Prostate gland (tissue), 2 donors: ENCODE results near the gene ELOA. TPM values are rescaled to one million over a fixed set of nuclear protein-coding genes. Genes with fewer than 3 reads are reported as not detected.

Experiments used
- DNase-seq: peaks from one replicate; pipeline ENCODE4 v3.0.0-alpha.2; 2019; ENCODE audit warnings: low spot score
- H3K27ac ChIP-seq, 2 donors: fragments of 200-600 bp; sonication (generic); 2 replicates each; pipeline ENCODE4 v1.5.1; 2017 to 2019
- H3K27me3 ChIP-seq: fragments of 200-600 bp; sonication (generic); replicated peaks from 2 replicates; pipeline ENCODE4 v1.5.1; 2019; ENCODE audit not compliant: insufficient read depth
- H3K36me3 ChIP-seq, 2 donors: fragments of 200-600 bp; sonication (generic); 1 replicate in 1 of 2; 2 replicates in 1 of 2; pipeline versions ENCODE4 v1.5.1 to v1.8.1; 2017 to 2019
- H3K4me1 ChIP-seq: fragments of 200-600 bp; sonication (generic); replicated peaks from 2 replicates; pipeline ENCODE4 v1.5.1; 2019
- H3K4me3 ChIP-seq, 2 donors: fragments of 200-600 bp; sonication (generic); 2 replicates each; pipeline ENCODE4 v1.5.1; 2017 to 2019
- H3K9me3 ChIP-seq: fragments of 200-600 bp; sonication (generic); 2 replicates; pipeline ENCODE4 v1.5.1; 2017
- POLR2A ChIP-seq: fragments of 450-650 bp; IDR thresholded peaks from one replicate; pipeline ENCODE4 v1.6.1; 2016; ENCODE audit warnings: antibody characterized with exemption, mild to moderate bottlenecking
- POLR2AphosphoS5 ChIP-seq: sonication (generic); formaldehyde crosslinking; IDR thresholded peaks from one replicate; pipeline ENCODE4 v1.6.1; 2017; ENCODE audit warnings: antibody characterized with exemption
- WGBS: methylation state at CpG from one replicate; pipeline ENCODE4 v1.1.5; 2018; 5-methylcytosine and 5-hydroxymethylcytosine counted together
- intact Hi-C: fragments of 100-400 bp; cut with DNase I; formaldehyde crosslinking; loops from one replicate; pipeline ENCODE4 v1.14.2; 2022
- total RNA-seq, 2 donors: library from RNA; depleted of rRNA; stranded (reverse); fragments of >200 nt; gene quantifications; one replicate each; pipeline ENCODE4 v1.1.0, GENCODE V29; 2016
- TF ChIP-seq, protein P1 (sequence below), 4 experiments: fragments of 200-600 bp in 2 of 4; fragments of 450-650 bp in 2 of 4; sonication (generic) in 2 of 4; IDR thresholded peaks; 1 replicate in 3 of 4; 2 replicates in 1 of 4; pipeline ENCODE4 v1.5.1; 2016 to 2019; ENCODE audit warnings: antibody characterized with exemption in 4 of 4, mild to moderate bottlenecking in 2 of 4, moderate library complexity in 2 of 4

ELOA gene
- total RNA-seq, 2 donors from 2014 or later, result 35.7 to 42.1 TPM

DNA sequence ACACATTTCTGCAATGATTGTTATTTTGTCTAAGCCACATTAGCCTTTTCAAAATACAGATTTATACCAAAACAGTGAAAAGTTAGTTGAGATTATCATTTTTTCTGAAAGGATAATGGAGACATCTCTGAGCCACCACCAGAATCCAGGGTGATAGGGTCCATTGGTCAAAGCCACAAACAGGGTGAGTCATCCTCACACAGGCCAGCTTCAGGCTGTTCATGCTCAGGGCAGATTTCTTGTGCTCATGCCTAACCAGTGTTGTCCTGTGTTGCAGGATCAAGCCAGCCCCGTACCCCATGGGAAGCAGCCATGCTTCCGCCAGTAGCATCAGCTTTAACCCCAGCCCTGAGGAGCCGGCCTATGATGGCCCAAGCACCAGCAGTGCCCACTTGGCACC lies 13.4 kb downstream of the ELOA start:
- WGBS, result 85% methylated on average over 3 of the region's 3 CpGs
- Histone ChIP-seq H3K9me3 (no peaks in the 10 kb centered on the region), H3K27me3 (no peaks in the 10 kb centered on the region), H3K36me3 (peaks cover 20 to 48% of the 10 kb centered on the region in 2 donors), H3K27ac (no peak overlapping the region), H3K4me3 (no peak overlapping the region), H3K4me1 (no peaks in the 10 kb centered on the region)
- no peak for TF ChIP-seq POLR2A
- no peak for DNase-seq
- intact Hi-C loops, result no loop called here

DNA sequence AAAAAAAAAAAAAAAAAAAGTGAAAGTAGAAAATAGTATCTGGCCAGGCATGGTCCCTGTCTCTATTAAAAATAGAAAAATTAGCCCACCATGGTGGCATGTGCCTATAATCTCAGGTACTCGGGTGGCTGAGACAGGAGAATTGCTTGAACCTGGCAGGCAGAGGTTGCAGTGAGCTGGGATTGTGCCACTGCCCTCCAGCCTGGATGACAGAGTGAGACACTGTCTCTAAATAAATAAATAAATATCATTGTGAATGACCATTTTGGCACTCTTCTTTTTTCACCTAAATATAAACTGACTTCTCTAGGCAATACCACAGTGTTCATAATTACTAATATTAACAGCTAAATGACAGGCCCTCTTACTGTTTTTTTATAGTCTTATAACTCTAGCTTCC lies 14.5 kb downstream of the ELOA start:
- H3K9me3 ChIP-seq, result no peaks in the 10 kb centered on the region
- TF ChIP-seq POLR2AphosphoS5 (no peak), POLR2A (no peak)
- TF ChIP-seq, protein P1, sequence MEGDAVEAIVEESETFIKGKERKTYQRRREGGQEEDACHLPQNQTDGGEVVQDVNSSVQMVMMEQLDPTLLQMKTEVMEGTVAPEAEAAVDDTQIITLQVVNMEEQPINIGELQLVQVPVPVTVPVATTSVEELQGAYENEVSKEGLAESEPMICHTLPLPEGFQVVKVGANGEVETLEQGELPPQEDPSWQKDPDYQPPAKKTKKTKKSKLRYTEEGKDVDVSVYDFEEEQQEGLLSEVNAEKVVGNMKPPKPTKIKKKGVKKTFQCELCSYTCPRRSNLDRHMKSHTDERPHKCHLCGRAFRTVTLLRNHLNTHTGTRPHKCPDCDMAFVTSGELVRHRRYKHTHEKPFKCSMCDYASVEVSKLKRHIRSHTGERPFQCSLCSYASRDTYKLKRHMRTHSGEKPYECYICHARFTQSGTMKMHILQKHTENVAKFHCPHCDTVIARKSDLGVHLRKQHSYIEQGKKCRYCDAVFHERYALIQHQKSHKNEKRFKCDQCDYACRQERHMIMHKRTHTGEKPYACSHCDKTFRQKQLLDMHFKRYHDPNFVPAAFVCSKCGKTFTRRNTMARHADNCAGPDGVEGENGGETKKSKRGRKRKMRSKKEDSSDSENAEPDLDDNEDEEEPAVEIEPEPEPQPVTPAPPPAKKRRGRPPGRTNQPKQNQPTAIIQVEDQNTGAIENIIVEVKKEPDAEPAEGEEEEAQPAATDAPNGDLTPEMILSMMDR (IDR thresholded peaks at IDR 0.05), result no peak
- no peak overlapping the region for H3K4me3 ChIP-seq
- 81% methylated on average over 1 of the region's 1 CpG for WGBS
- no peaks in the 10 kb centered on the region for H3K27me3 ChIP-seq
- no peak overlapping the region for H3K27ac ChIP-seq
- no peaks in the 10 kb centered on the region for H3K4me1 ChIP-seq
- intact Hi-C loops, result no loop called here
- no peak for DNase-seq
- H3K36me3 ChIP-seq, result peaks cover 15 to 38% of the 10 kb centered on the region in 2 donors

GRCh38 chr1:23759277-23759676 lies 16.0 kb downstream of the ELOA start:
- no peaks in the 10 kb centered on the region for H3K4me1 ChIP-seq
- peak overlapping the region in 1 of 2 donors; percentile 29 for H3K27ac ChIP-seq
- peak; percentile 46 for DNase-seq
- intact Hi-C loops, result no loop called here
- H3K27me3 ChIP-seq, result no peaks in the 10 kb centered on the region
- TF ChIP-seq POLR2AphosphoS5, result peak; percentile 67
- TF ChIP-seq, protein P1 (IDR thresholded peaks at IDR 0.05), result no peak
- 20% methylated on average over 4 of the region's 4 CpGs for WGBS
- H3K9me3 ChIP-seq, result no peaks in the 10 kb centered on the region
- H3K36me3 ChIP-seq, result peaks cover 15 to 25% of the 10 kb centered on the region in 2 donors
- H3K4me3 ChIP-seq, result no peak overlapping the region

DNA sequence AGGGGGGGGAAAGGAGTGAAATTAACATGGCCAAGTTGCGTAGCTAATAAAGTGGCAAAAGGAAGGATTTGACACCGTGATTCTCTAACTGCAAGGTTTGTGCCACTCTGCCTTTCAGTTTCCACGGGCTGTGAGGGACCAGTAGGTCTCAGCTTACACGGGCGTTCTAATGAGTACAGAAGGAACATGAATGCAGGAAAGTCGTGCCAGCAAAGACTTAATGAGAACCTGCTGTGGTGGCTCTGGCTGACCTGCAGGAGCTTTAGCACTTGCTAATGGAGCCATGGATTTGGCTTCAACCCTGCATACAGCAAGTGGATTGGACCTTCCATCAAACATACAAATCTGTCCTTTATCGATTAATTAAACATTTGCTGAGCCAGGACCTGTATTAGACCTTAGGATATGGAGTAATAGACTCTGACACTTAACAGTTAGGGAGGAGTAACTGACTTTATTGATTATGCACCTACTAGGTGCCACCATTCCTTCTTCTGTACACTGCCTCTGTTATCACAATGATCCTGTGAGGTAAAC lies 19.8 kb downstream of the ELOA start:
- H3K27me3 ChIP-seq, result no peaks in the 10 kb centered on the region
- peaks cover 0 to 6% of the 10 kb centered on the region in 2 donors for H3K36me3 ChIP-seq
- no peaks in the 10 kb centered on the region for H3K4me1 ChIP-seq
- no peak overlapping the region for H3K27ac ChIP-seq
- no peak overlapping the region for H3K4me3 ChIP-seq
- no peaks in the 10 kb centered on the region for H3K9me3 ChIP-seq
- TF ChIP-seq, protein P1 (IDR thresholded peaks at IDR 0.05), result no peak
- TF ChIP-seq POLR2AphosphoS5 (no peak), POLR2A (no peak)
- no peak for DNase-seq
- intact Hi-C loops, result no loop called here
- WGBS, result 60% methylated on average over 7 of the region's 7 CpGs

DNA sequence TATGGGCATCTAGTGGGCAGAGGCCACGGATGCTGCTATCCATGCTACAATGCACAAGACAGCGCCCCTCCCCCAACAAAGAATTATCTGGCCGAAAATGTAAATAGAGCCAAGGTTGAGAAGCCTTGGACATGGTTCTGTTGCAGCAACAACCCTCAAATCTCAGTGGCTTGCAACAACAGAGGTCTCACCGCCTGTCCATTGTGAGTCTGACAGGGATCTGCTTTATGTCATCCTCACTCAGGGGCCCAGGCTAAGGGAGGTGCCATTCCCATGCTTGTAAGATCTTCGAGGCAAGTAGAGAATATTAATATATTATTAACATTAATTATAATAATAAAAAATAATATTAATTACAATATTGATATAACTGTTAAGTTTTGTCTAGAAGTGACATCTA lies 25.5 kb downstream of the ELOA start:
- no peaks in the 10 kb centered on the region for H3K36me3 ChIP-seq
- H3K27me3 ChIP-seq, result no peaks in the 10 kb centered on the region
- H3K4me3 ChIP-seq, result no peak overlapping the region
- no peaks in the 10 kb centered on the region for H3K9me3 ChIP-seq
- WGBS, result 89% methylated on average over 5 of the region's 5 CpGs
- no peak for DNase-seq
- intact Hi-C loops, result no loop called here
- H3K4me1 ChIP-seq, result no peaks in the 10 kb centered on the region
- TF ChIP-seq, protein P1 (IDR thresholded peaks at IDR 0.05), result no peak
- TF ChIP-seq POLR2AphosphoS5 (no peak), POLR2A (no peak)
- H3K27ac ChIP-seq, result no peak overlapping the region
